K562 (cell line): ENCODE measurements around the gene DRC1. TPM values are rescaled to one million over a fixed set of nuclear protein-coding genes. Genes with fewer than 3 reads are reported as not detected.

Source experiments
- DPF2 ChIP-seq: fragments of 450-650 bp; IDR thresholded peaks from 2 replicates; pipeline ENCODE4 v1.6.1; 2016
- GABPB1 ChIP-seq: sonication (generic); formaldehyde crosslinking; IDR thresholded peaks from 2 replicates; pipeline ENCODE4 v1.8.0; 2022; ENCODE audit warnings: mild to moderate bottlenecking, missing genetic modification reagents
- HDAC6 ChIP-seq: IDR thresholded peaks from 2 replicates; pipeline ENCODE4 v1.6.1; 2012; ENCODE audit warnings: low read depth, mild to moderate bottlenecking, control low read depth, inconsistent platforms, low read length, moderate library complexity
- NFIC ChIP-seq: fragments of 450-650 bp; IDR thresholded peaks from 2 replicates; pipeline ENCODE4 v1.6.1; 2017; ENCODE audit warnings: mild to moderate bottlenecking, inconsistent platforms
- NFIX ChIP-seq: fragments of 250-450 bp; sonication (Bioruptor Pico); IDR thresholded peaks from 2 replicates; pipeline ENCODE4 v1.4.0; 2020; ENCODE audit warnings: low read depth, mild to moderate bottlenecking, moderate library complexity
- RB1 ChIP-seq: fragments of 450-650 bp; IDR thresholded peaks from 2 replicates; pipeline ENCODE4 v1.6.1; 2017; ENCODE audit warnings: low read depth, mild to moderate bottlenecking
- SIN3B ChIP-seq: fragments of 450-650 bp; IDR thresholded peaks from 2 replicates; pipeline ENCODE4 v1.6.1; 2017; ENCODE audit warnings: low read depth, mild to moderate bottlenecking, moderate library complexity
- TEAD1 ChIP-seq, 2 experiments: fragments of 450-650 bp in 1 of 2; sonication (generic) in 1 of 2; formaldehyde crosslinking; IDR thresholded peaks; 2 replicates each; pipeline versions ENCODE4 v1.4.0 to v1.8.0; 2020 to 2022; ENCODE audit warnings: mild to moderate bottlenecking in 2 of 2, missing genetic modification reagents in 1 of 2
- XRCC3 ChIP-seq: fragments of 450-650 bp; IDR thresholded peaks from 2 replicates; pipeline ENCODE4 v1.6.1; 2017; ENCODE audit warnings: mild to moderate bottlenecking, moderate library complexity
- ZBTB17 ChIP-seq: fragments of 450-650 bp; formaldehyde crosslinking; IDR thresholded peaks from 2 replicates; pipeline ENCODE4 v1.4.0; 2020; ENCODE audit warnings: mild to moderate bottlenecking
- ZBTB26 ChIP-seq: fragments of 450-650 bp; formaldehyde crosslinking; IDR thresholded peaks from 2 replicates; pipeline ENCODE4 v1.4.0; 2022; ENCODE audit warnings: missing genetic modification characterization
- ZBTB9 ChIP-seq: fragments of 450-650 bp; formaldehyde crosslinking; IDR thresholded peaks from 2 replicates; pipeline ENCODE4 v1.4.0; 2020; ENCODE audit warnings: mild to moderate bottlenecking, moderate library complexity
- ZSCAN29 ChIP-seq: fragments of 450-650 bp; IDR thresholded peaks from 2 replicates; pipeline ENCODE4 v1.6.1; 2017
- polyA plus RNA-seq, 8 experiments: library from polyadenylated mRNA; depleted of rRNA in 4 of 8; stranded (reverse) in 5 of 8; unstranded in 3 of 8; fragments of >200 nt; fragmentation: Nextera tagmentation in 2 of 8; fragmentation: Illumina TruSeq in 1 of 8; extraction: Ambion mirVana in 2 of 8; extraction: Trizol in 1 of 8; gene quantifications; 2 replicates each; pipeline versions ENCODE4 v1.2.1 to v1.2.3, GENCODE V29; 2011 to 2014; ENCODE audit warnings: inconsistent platforms in 1 of 8, missing spikeins in 1 of 8
- total RNA-seq, 7 experiments: library from RNA; depleted of rRNA in 6 of 7; stranded (reverse); fragments of >200 nt in 6 of 7; fragmentation: Illumina TruSeq in 2 of 7; extraction: Trizol in 2 of 7; gene quantifications; 2 replicates each; pipeline versions ENCODE4 v1.2.1 to v1.2.3, GENCODE V29; 2011 to 2021; ENCODE audit warnings: low replicate concordance in 1 of 7
- TF ChIP-seq, protein P1 (sequence below): fragments of 450-650 bp; IDR thresholded peaks from 2 replicates; pipeline ENCODE4 v1.6.1; 2016; ENCODE audit warnings: mild to moderate bottlenecking, moderate library complexity
- TF ChIP-seq, protein P2 (sequence below): fragments of 250-450 bp; sonication (Bioruptor Pico); IDR thresholded peaks from 2 replicates; pipeline ENCODE4 v1.8.0; 2021; ENCODE audit warnings: moderate library complexity, mild to moderate bottlenecking, inconsistent platforms

Gene DRC1
- total and polyA plus RNA-seq, 9 of the 15 experiments (the other 6 are each of a cell fraction or from before 2014, with no cell fraction given), result 0.07 to 0.10 TPM; not detected in 7

DNA sequence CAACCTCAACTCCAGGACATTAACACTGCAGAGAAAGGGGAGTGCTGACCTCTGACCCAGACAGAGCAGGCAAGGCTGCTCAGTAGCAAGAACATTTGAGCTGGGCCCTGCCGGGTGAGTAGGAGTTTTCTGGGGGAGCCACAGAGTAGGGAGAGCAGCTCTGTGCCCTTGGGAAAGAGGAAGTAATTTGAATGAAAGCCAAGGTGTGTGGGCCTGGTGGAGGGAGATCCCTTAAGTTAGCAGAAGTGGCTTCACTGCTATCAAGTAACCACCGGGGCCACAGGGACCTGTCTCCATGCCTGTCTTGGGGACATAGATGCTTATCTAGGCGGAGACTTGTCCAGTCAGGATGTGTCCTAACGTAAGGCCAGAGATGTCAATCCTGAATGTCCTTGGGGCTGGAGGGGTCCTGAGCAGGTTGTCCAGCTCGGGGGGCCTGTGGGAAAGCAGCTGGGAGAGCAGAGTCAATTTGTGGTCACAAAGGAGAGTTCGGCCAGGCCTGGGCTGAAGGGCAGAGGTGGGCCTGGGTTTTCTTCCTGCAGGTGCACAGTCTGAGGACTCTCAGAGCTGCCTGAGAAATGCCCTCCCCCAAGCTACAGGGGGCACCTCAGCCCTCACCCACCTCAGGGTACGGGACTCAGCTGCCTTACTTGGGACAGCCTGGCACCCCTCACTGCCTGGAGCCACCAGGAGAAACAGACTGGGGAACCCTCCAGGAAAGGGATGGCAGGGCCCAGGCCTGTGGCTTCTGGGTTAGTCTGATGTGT lies 91.2 kb downstream of the DRC1 start (continued):
- TF ChIP-seq, protein P1, sequence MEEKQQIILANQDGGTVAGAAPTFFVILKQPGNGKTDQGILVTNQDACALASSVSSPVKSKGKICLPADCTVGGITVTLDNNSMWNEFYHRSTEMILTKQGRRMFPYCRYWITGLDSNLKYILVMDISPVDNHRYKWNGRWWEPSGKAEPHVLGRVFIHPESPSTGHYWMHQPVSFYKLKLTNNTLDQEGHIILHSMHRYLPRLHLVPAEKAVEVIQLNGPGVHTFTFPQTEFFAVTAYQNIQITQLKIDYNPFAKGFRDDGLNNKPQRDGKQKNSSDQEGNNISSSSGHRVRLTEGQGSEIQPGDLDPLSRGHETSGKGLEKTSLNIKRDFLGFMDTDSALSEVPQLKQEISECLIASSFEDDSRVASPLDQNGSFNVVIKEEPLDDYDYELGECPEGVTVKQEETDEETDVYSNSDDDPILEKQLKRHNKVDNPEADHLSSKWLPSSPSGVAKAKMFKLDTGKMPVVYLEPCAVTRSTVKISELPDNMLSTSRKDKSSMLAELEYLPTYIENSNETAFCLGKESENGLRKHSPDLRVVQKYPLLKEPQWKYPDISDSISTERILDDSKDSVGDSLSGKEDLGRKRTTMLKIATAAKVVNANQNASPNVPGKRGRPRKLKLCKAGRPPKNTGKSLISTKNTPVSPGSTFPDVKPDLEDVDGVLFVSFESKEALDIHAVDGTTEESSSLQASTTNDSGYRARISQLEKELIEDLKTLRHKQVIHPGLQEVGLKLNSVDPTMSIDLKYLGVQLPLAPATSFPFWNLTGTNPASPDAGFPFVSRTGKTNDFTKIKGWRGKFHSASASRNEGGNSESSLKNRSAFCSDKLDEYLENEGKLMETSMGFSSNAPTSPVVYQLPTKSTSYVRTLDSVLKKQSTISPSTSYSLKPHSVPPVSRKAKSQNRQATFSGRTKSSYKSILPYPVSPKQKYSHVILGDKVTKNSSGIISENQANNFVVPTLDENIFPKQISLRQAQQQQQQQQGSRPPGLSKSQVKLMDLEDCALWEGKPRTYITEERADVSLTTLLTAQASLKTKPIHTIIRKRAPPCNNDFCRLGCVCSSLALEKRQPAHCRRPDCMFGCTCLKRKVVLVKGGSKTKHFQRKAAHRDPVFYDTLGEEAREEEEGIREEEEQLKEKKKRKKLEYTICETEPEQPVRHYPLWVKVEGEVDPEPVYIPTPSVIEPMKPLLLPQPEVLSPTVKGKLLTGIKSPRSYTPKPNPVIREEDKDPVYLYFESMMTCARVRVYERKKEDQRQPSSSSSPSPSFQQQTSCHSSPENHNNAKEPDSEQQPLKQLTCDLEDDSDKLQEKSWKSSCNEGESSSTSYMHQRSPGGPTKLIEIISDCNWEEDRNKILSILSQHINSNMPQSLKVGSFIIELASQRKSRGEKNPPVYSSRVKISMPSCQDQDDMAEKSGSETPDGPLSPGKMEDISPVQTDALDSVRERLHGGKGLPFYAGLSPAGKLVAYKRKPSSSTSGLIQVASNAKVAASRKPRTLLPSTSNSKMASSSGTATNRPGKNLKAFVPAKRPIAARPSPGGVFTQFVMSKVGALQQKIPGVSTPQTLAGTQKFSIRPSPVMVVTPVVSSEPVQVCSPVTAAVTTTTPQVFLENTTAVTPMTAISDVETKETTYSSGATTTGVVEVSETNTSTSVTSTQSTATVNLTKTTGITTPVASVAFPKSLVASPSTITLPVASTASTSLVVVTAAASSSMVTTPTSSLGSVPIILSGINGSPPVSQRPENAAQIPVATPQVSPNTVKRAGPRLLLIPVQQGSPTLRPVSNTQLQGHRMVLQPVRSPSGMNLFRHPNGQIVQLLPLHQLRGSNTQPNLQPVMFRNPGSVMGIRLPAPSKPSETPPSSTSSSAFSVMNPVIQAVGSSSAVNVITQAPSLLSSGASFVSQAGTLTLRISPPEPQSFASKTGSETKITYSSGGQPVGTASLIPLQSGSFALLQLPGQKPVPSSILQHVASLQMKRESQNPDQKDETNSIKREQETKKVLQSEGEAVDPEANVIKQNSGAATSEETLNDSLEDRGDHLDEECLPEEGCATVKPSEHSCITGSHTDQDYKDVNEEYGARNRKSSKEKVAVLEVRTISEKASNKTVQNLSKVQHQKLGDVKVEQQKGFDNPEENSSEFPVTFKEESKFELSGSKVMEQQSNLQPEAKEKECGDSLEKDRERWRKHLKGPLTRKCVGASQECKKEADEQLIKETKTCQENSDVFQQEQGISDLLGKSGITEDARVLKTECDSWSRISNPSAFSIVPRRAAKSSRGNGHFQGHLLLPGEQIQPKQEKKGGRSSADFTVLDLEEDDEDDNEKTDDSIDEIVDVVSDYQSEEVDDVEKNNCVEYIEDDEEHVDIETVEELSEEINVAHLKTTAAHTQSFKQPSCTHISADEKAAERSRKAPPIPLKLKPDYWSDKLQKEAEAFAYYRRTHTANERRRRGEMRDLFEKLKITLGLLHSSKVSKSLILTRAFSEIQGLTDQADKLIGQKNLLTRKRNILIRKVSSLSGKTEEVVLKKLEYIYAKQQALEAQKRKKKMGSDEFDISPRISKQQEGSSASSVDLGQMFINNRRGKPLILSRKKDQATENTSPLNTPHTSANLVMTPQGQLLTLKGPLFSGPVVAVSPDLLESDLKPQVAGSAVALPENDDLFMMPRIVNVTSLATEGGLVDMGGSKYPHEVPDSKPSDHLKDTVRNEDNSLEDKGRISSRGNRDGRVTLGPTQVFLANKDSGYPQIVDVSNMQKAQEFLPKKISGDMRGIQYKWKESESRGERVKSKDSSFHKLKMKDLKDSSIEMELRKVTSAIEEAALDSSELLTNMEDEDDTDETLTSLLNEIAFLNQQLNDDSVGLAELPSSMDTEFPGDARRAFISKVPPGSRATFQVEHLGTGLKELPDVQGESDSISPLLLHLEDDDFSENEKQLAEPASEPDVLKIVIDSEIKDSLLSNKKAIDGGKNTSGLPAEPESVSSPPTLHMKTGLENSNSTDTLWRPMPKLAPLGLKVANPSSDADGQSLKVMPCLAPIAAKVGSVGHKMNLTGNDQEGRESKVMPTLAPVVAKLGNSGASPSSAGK, result no peak
- TF ChIP-seq, protein P2, sequence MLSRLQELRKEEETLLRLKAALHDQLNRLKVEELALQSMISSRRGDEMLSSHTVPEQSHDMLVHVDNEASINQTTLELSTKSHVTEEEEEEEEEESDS, result no peak
- no peak for TF ChIP-seq RB1
- no peak for TF ChIP-seq ZBTB9 (CRISPR knock-in tag)
- no peak for TF ChIP-seq ZBTB26 (CRISPR knock-in tag)
- peak; percentile 65 for TF ChIP-seq NFIC
- no peak for TF ChIP-seq ZSCAN29
- TF ChIP-seq GABPB1, result no peak; the same call in 1 of the 2 replicates
- no peak for TF ChIP-seq XRCC3
- no peak for TF ChIP-seq NFIX (CRISPR knock-in tag)
- TF ChIP-seq DPF2, result 0 out of 2 replicates have a peak, but pooled peaks have one; percentile 24
- TF ChIP-seq HDAC6, result no peak
- no peak for TF ChIP-seq TEAD1 (CRISPR knock-in tag; IDR thresholded peaks at IDR 0.05)
- TF ChIP-seq ZBTB17 (CRISPR knock-in tag), result no peak
- no peak for TF ChIP-seq SIN3B
